ENCODE data around the gene FIP1L1.

Gene FIP1L1

GRCh38 chr4:53507671-53508286 is 130.3 kb downstream of the FIP1L1 start:
- no peak for DNase-seq

- DNase-seq, result no peak
These were observed 131.0 kb downstream of the FIP1L1 start for GRCh38 chr4:53508446-53508845.

GRCh38 chr4:53510321-53510720 is 132.9 kb downstream of the FIP1L1 start:
- no peak for DNase-seq
